NCI-H510A (cell line): ENCODE measurements around the gene F11R.
"Not testable (repeated sequence)": the region's sequence is repeated elsewhere in the genome, so short reads cannot be mapped to it uniquely, and the experiment has no call there.

ENCODE experiments used
- DNase-seq: peaks from one replicate; lab custom pipeline; 2025; lab: John Stamatoyannopoulos, UW

The F11R gene

GRCh38 chr1:161020509-161021164 is at the start of gene F11R:
Gene F11R, minus strand, starts transcription at chr1:161021152. Its CDS starts 79 bp downstream, at chr1:161021073.
- DNase-seq, result peak; percentile 61

- no peak for DNase-seq
Measured at GRCh38 chr1:161069731-161070270, 48.8 kb upstream of the F11R start, which contains the start of gene ARHGAP30. Gene ARHGAP30, minus strand, starts transcription at chr1:161069891. Its CDS starts 267 bp downstream, at chr1:161069624.

DNA sequence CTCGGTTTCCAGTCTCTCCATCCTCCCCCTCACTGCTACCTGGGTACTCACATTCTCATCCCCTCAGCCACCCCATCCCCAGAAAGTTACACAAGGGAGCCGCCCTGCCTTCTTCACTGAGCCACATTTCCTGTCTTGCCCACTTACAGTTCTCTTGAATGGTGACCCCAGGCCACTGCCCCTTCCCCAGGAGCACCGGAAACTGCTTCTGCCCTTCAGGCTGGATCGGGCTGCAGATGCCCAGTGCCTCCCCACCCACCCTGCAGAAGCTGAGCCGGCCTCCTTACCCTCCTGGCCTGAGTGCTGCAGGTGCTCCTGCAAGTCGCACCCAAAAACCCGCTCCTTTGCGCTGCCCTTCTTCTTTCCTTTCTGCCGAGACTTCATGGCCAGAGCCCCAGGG is 48.3 kb upstream of the F11R start:
- DNase-seq, result no peak

DNA sequence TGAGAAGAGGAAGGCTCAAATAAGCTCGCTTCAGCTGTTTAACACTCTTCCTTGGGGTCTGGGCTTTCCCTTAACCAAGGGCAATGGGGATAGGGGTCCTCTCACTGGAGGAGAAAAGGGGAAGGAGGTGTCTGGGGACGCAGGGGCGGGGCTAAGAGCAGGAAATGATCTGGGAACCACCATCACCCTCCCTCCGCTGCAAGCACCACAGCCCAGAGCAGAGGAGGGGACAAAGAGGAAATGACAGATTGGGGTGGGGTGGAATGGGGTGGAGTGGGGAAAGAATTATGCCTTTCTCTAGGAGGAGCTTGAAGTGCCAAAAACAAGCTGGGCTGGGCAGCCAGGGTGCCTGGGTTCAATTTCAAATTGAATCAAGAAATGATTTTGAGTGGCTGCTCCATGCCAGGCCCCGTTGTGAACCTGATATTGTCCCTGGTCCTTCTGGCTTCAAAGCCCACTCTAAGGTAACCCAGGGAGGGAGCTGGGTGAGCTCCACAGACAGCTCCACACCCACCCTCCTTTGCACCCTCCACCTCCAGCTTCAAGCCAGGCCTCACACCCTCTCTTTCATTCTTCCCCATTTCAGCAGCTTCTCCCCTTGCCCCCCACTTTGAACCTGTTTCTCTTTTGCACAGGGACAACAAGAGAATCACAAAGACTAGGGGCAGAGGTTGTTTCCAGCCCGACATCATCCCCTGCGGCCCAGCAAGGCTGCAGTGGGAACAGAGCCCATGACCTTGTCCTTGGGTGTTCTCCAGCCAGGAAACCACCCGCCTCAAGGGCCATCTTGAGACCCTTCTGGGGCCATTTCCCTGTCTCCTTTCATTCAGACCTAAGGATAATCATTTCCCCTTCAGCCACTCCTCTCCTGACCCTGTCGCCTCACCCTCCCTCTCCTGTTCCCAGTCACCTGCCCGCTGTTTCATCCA is 47.6 kb upstream of the F11R start:
- no peak for DNase-seq

DNA sequence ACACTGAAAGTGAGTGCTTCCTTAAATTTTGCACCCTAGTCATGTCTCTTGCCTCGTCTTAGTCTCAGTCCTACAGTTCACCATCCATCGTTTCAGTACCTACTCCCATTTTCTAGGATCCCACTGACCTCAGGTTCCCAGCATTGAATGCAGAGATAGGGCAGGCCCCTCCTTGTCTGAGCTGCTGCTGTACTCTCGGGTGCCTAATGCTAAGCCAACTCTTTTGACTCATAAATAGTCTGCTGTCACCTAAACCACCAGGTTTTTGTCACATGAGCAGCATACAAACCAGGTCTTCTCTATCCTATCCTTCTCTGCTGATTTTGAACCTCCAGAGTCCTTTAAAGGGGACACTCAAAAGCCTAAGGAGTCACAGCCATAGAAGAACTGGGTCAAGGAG is 45.7 kb upstream of the F11R start:
- DNase-seq, result no peak

DNA sequence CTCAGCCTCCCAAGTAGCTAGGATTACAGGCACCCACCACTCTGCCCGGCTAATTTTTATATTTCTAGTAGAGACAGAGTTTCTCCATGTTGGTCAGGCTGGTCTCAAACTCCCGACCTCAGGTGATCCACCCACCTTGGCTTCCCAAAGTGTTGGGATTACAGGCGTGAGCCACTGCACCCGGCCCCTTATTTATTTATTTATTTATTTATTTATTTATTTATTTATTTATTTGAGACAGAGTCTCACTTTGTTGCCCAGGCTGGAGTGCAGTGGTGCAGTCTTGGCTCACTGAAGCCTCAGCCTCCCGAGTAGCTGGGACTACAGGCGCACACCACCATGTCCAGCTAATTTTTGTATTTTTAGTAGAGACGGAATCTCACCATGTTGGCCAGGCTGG is 44.7 kb upstream of the F11R start:
- DNase-seq, result not testable (repeated sequence)

DNA sequence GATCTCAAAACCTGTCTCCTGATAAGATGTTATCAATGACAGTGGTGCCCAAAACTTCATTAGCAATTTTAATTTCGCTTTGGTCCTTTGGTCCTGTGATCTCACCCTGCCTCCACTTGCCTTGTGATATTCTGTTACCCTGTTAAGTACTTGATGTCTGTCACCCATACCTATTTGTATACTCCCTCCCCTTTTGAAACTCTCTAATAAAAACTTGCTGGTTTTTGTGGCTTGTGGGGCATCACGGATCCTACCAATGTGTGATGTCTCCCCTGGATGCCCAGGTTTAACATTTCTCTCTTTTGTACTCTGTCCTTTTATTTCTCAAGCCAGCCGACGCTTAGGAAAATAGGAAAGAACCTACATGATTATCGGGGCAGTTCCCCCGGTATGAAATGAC is 43.0 kb upstream of the F11R start:
- not testable (repeated sequence) for DNase-seq

GRCh38 chr1:161061419-161061818 is 40.5 kb upstream of the F11R start:
- DNase-seq, result no peak

DNA sequence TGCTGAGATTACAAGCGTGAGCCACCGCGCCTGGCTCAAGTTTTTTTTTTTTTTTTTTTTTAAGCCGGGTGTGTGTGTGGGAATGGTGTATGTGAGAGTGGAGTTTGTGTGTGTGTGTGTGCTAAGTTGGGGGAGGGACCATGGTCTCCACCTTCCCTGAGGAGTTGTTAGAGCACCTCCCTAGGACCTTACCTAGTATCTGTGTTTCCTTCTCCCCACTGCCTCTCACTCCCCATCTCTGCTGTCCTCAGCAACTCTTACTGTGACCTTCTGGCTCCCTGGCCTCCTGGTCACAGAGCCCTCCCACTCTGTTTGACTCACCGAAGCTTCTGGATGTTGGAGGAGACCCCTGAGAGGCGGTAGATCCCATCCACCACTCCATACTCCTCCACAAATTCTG is 38.3 kb upstream of the F11R start:
- DNase-seq, result no peak

DNA sequence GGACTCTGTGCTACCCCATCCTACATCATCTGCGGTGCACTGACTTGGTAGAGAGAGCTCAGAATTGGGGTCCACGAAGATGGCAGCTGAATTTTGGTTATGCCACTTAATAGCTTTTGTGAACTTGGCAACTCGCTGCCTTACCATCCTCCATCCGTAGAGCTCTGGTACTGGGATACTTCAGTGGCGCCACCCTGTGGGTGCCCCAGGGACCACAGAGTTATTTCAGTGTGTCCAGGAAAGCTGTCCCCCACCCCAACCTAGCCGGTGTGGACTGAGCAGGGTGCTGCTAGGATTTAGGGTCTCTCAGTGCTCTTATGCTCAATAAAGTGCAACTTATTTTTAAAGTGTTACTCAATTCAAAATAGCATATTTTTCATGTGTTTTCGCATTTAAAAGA is 33.9 kb upstream of the F11R start:
- no peak for DNase-seq

DNA sequence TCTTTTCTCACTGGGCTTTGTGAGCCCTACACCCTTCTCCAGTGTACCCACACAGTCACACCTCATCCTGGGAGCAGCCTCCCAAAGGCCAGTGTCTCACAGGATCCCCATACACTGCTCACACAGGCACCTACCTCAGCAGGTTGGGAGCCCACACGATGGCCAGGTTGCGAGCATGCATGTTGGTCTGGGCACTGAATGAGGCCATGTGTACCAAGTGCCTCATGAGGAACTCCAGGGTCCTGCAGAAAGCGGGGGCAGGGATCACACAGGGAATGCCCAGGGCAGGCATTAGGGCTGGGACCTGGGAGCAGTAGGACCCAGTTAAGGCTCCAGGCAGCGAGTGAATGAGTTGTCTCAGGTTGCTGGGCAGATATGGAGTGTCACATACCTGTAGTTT is 33.3 kb upstream of the F11R start:
- DNase-seq, result no peak

- DNase-seq, result no peak
Measured at GRCh38 chr1:161052899-161053298, 31.9 kb upstream of the F11R start.

- DNase-seq, result no peak
Measured at GRCh38 chr1:161051219-161051618, 30.3 kb upstream of the F11R start.

DNA sequence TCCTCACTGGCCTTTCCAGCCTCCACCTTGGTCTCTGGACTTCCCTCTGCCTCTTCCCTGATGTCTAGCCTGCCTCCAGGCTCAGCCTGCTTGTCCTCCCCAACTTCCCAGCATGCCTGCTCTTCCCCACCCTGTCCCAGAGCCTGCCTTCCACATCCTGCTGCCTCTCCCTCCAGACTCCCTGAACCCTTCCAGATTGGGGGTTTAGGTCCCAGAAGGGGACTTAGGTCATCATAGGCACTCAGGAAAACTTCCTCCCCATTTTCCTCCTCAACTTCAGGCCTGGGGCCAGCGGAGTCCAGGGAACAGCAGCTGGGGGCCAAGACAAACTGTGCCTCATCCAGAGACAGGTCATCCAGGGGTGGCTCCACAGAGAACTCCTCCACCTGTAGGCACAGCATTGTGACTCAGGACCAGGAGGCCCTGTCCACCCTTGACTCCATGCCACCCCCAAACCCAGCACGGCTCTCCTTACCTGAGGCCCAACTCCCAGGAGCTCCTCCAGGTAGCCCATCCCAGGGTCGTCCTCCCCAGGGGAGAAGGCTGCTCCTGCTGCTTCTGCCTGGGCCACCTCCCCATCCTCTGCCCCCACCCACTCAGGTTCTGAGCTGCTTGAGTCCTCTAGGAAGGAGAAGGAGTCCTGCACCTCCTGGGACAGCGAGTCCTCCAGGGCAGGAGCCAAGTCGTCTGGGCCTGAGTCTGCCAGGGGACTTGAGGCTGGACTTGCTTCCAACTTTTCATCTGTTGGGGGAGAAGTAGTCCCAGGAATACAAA is 28.2 kb upstream of the F11R start:
- no peak for DNase-seq

- no peak for DNase-seq
Measured at GRCh38 chr1:161047436-161048420, 26.8 kb upstream of the F11R start.

DNA sequence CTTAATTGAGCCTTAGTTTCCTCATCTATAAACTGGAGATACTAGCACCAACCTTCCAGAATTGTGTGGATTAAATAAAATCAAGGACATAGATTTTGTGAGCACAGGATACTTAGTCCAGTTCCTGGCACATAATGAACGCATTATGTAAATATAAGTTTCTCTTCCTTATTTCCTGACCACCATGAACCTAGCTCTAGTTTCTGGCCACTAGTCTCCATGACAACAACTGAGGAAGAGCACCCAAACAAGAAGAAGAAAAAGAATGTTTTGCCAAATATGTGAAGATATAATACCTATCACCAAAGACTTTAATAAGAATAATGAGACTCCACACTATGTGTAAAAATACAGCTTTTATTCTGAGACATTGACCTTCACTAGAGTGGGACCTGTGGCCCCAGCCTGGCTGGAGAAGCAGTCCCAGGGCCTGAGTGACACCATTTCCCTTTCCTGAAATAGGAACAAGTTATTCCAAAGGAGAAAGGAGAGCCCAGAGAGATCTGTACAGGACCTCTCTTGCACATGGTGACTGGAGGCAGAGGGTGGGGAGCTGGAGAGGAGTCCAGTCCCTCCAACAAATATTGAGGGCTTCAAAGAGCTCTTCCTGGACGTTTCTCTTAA is 25.8 kb upstream of the F11R start:
- DNase-seq, result no peak

DNA sequence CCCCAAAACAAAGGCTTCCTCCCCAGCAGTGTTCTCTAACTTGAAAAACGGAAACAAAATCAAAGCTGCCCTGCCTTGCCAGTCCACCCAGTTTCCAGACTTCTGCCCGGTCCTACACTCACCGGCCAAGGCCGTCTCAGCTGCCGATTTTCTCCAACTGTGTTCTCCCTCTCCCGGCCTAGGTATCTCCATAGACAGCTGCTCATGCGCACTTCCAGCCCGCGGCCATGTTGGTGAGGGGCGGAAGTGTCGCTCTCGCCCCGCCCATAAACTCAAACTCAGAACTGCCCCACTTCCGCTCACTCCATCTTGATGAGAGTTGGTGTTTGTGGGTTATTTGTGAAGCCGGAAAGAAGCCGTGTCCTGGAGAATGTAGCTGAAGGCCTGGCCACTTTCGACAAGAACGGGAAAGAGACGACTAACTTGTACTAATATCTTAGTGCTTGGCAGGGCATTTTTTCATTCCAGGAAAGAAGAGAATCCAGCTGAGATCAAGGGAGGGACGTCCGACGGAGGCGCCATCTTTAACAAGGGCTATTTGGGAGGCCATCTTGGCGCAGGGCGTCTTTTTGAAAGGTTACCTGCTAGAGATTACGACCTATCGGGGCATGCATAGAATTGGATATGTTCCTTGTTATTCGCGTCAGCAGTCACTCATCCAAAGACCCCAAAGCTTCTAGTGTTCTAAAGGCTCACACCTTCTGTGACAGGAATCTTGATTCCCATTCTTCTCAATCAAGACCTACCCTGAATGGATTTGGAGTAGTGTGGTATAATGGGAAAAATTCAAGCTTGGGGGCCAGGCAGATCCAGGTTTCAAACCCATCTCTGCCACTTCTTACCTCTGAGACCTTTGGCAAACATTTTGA is 25.0 kb upstream of the F11R start, which contains the start of gene USF1:
Gene USF1 (minus strand): TSS at position 242 of the 869 bp plus-strand sequence. CDS start 2,702 bp downstream, outside the sequence.
- peak; percentile 80 for DNase-seq

DNA sequence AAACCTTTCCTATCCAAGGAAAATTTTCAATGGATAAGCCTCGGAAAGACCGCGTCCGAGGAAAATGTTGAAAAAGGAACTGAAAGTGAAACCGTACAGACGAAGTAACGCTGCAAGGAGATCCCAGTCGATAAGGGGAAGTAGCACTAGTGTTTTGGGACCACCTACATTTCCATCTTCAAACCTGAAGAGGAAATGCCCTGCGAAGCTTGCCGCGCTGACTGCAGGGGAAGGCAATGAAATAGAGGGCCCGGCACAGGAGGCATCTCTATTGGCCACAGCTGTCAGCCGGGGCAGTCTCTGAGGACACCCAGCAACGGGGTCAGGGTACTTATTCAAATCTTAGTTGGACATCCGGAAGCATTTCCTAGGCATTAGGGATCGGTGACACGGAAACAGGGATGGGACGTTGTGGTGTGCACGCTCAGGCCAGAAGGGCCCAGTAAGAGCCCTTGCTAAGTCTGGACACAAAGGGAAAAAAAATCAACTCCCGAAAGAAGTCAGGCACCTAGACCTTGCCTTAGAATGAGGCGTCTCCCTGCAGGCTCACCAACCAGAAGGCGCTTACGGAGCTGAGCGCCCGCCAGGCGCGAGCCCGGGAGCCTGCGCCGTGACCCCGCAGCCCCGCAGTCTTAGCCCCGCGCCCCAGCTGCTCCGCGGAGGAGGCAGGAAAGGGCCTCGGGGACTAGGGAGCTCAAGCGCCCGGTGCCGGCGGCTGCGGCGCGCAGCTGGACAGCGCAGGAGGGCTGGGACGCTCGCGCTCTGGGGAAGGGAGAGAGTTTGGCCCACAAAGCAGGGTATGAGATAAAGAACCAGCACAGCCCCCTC is 24.2 kb upstream of the F11R start:
- DNase-seq, result peak; percentile 43
